HG03045 (cell line): ENCODE measurements around the gene PROK2.

Experiments used
- ATAC-seq: cut with Tn5 transposase; IDR thresholded peaks from one replicate; pipeline ENCODE4 v1.9.1; 2021; ENCODE audit warnings: mild to moderate bottlenecking, moderate library complexity; ENCODE audit not compliant: unreplicated experiment

The PROK2 gene

GRCh38 chr3:71751602-71752001, 33.3 kb downstream of the PROK2 start:
- ATAC-seq = no peak

- ATAC-seq = no peak
These were observed 40.2 kb downstream of the PROK2 start for GRCh38 chr3:71744738-71745137.

GRCh38 chr3:71742621-71743020, 42.3 kb downstream of the PROK2 start:
- ATAC-seq = no peak

GRCh38 chr3:71734881-71735280, 50.1 kb downstream of the PROK2 start:
- ATAC-seq = no peak

GRCh38 chr3:71733319-71733718, 51.6 kb downstream of the PROK2 start:
- ATAC-seq = no peak

- no peak for ATAC-seq
These were observed 52.3 kb downstream of the PROK2 start for GRCh38 chr3:71732637-71733036.

- no peak for ATAC-seq
These were observed 56.2 kb downstream of the PROK2 start for GRCh38 chr3:71728632-71729342.

- no peak for ATAC-seq
These were observed 58.8 kb downstream of the PROK2 start for GRCh38 chr3:71726146-71726545.

GRCh38 chr3:71725271-71725991, 59.5 kb downstream of the PROK2 start, which contains the start of gene EIF4E3:
Gene EIF4E3 (minus strand): TSS chr3:71725402. CDS start chr3:71725367, 35 bp downstream.
- ATAC-seq = peak; percentile 62

- ATAC-seq = peak; percentile 49
These were observed 60.2 kb downstream of the PROK2 start for GRCh38 chr3:71724584-71725270.

GRCh38 chr3:71724171-71724453, 60.8 kb downstream of the PROK2 start:
- no peak for ATAC-seq

- peak; percentile 44 for ATAC-seq
These were observed 61.3 kb downstream of the PROK2 start for GRCh38 chr3:71723452-71724170.

GRCh38 chr3:71722693-71723092, 62.3 kb downstream of the PROK2 start:
- no peak for ATAC-seq
